Epithelial cell of esophagus (primary cell): Measurements from ENCODE around the gene PTPN3.

Experiments used
- DNase-seq: peaks from one replicate; pipeline ENCODE4 v3.0.0; 2010; ENCODE audit warnings: low read depth
- H3K4me3 ChIP-seq: 2 replicates; pipeline ENCODE4 v1.5.1; 2011; ENCODE audit warnings: mild to moderate bottlenecking, low read length, control low read depth
- CTCF ChIP-seq: IDR thresholded peaks from 2 replicates; pipeline ENCODE4 v1.5.1; 2011; ENCODE audit warnings: low read depth, mild to moderate bottlenecking, low read length, control low read depth, inconsistent platforms; ENCODE audit not compliant: insufficient read depth; ENCODE audit errors: missing control alignments

PTPN3 gene

DNA sequence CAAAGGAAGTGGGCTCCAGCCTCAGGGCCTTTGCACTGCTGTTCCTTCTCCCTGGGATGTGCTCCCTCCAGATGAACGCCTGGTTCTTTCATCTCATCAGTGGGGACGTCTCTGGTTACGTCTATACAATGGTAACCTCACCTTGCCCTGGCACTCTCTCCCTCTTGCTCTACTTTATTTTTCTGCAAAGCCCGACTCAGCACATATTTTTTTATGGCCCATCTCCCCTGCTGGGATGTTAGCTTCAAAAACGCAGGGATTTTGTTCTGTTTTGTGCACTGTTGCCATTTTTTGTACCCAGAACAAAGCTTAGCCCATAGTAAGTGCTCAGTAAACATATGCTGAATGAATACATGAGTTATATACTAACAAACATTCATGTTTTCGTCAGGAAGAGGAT lies 37.5 kb downstream of the PTPN3 start:
- no peak for TF ChIP-seq CTCF
- H3K4me3 ChIP-seq: no peak overlapping the region
- no peak for DNase-seq

- no peak overlapping the region for H3K4me3 ChIP-seq
- DNase-seq: no peak
- no peak for TF ChIP-seq CTCF
Observed at GRCh38 chr9:109459423-109459822, 38.7 kb downstream of the PTPN3 start.

DNA sequence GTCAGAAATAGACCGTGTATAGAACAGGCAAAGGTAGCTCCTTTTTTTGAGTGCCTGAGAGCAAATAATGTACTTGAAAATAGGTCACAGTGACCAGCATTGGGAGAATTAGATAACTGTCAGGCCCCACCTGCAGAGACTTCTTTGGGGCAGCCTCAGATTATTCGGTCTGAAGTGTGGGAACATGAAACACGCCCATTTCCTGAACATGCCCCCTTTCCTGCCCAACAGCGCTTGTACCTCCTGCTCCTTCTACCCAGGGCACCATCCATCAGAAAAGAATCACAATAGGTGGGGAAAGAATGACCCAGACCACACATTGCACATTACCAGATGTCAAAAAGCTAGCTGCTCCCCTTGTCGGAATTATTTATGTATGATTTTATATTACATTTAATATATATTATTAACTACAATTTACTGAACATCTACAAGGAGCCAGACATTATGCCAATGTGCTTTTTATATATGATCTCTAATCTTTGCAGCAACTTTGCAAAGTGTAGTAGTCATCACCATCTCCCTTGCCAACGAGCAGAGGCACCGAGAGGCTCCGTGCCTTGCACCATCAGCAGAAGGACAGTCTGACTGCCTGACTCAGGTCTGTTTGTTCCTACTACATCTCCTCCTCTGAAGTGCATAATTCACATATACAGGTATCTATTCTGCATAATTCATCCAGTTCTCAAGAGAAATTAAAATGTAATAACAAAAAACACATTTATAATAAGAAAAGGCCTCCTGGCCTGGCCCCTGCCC lies 39.5 kb downstream of the PTPN3 start:
- no peak for TF ChIP-seq CTCF
- no peak overlapping the region for H3K4me3 ChIP-seq
- no peak for DNase-seq

DNA sequence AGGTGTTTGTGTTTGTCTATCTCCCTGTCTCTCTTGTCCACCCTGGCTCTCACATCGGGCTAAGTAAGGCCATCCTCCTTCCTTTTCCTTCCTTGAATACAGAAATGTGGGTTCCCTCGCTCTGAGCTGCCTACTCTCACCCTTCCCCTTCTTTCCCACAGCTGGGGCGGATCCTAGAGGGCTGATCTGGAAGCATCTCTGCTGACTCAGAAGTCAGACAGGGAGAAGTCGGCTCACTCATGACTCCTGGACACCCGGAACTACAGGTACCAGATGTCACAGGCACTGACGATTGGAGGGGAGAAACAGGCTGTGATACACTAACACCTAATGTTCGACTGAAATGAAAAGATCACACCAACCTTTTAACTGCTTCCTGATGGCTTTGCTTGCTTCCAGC lies 41.3 kb downstream of the PTPN3 start:
- TF ChIP-seq CTCF: no peak
- H3K4me3 ChIP-seq: no peak overlapping the region
- peak; percentile 63 for DNase-seq

- H3K4me3 ChIP-seq: no peak overlapping the region
- no peak for TF ChIP-seq CTCF
- no peak for DNase-seq
Observed at GRCh38 chr9:109455861-109456260, 42.2 kb downstream of the PTPN3 start.

DNA sequence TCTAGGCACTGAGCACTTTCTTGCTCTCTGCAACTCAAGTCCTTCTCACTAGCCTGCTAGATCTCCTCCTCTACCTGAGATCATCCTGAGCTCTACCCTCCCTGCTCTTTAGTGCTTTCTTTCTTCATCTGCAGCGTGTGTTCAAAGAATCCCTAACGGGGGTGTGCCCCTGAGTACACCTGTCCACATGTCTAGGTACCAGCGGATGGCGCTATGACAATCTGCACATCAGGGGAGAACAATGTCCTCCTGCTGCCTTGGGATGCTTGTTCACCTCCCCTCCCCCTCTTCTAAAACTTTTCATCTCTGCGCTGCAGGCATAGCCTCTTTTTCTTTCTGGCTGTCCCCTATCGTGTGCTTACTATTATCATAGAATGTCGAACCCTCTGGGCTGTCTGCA lies 42.7 kb downstream of the PTPN3 start:
- TF ChIP-seq CTCF: no peak
- H3K4me3 ChIP-seq: no peak overlapping the region
- no peak for DNase-seq

DNA sequence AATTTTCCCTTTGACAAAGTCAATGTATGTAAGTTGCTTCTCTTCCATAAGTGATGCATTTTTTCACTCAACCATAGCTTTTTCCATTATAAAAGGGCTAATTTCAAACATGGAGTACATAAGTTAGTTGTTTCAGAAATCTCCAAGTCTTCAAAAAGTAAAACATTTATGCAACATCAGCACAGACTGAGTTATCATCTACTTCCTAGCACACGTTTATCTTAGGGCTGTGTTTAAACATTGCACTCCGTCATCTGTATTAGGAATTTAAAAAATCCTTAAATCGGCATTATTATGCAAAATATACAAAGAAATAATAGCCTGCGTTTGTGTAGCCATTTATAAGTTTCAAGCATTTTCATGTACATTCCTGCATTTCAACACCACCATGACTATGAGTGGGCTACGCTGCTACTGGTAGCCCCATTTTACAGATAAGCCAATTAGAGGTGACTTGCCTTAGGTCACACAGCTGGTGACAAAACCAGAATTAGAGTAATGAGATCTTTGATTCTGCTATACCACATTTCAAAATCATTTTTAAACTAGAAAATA lies 43.4 kb downstream of the PTPN3 start:
- no peak for DNase-seq
- no peak overlapping the region for H3K4me3 ChIP-seq
- TF ChIP-seq CTCF: no peak
